Ovary (tissue), 10 donors: ENCODE results near the gene DLK2. TPM values are rescaled to one million over a fixed set of nuclear protein-coding genes. Genes with fewer than 3 reads are reported as not detected.
A peak's percentile ranks its signal among the peaks of the same experiment; 100 is the strongest.

ENCODE experiments used
- DNase-seq, 5 donors: peaks; one replicate each; pipeline ENCODE4 v3.0.0-alpha.2; 2019 to 2020
- H3K27ac ChIP-seq, 2 donors: fragments of 200-600 bp; one replicate each; pipeline versions ENCODE4 v1.5.1 to v1.8.0; 2019 to 2022
- H3K27me3 ChIP-seq: fragments of 200-600 bp; one replicate; pipeline ENCODE4 v1.8.0; 2022
- H3K36me3 ChIP-seq: fragments of 200-600 bp; sonication (generic); one replicate; pipeline ENCODE4 v1.5.1; 2019
- H3K4me1 ChIP-seq: one replicate; pipeline ENCODE4 v1.8.1; 2013; ENCODE audit warnings: mild to moderate bottlenecking, moderate library complexity; ENCODE audit not compliant: insufficient read depth
- H3K4me3 ChIP-seq: fragments of 200-600 bp; sonication (generic); one replicate; pipeline ENCODE4 v1.5.1; 2017
- H3K9me3 ChIP-seq, 2 donors: fragments of 200-600 bp in 1 of 2; sonication (generic) in 1 of 2; one replicate each; pipeline versions ENCODE4 v1.5.1 to v1.8.1; 2013 to 2019; ENCODE audit warnings: mild to moderate bottlenecking in 1 of 2, moderate library complexity in 1 of 2
- CTCF ChIP-seq, 3 donors: fragments of 450-650 bp in 2 of 3; fragments of 200-600 bp in 1 of 3; IDR thresholded peaks; one replicate each; pipeline versions ENCODE4 v1.5.1 to v1.8.0; 2016 to 2022; ENCODE audit warnings: antibody characterized with exemption in 3 of 3, mild to moderate bottlenecking in 1 of 3
- EP300 ChIP-seq: sonication (generic); formaldehyde crosslinking; IDR thresholded peaks from one replicate; pipeline ENCODE4 v1.6.1; 2017; ENCODE audit warnings: antibody characterized with exemption
- POLR2A ChIP-seq: fragments of 450-650 bp; IDR thresholded peaks from one replicate; pipeline ENCODE4 v1.6.1; 2017; ENCODE audit warnings: antibody characterized with exemption, mild to moderate bottlenecking, moderate library complexity
- WGBS, 3 donors: extraction: QIAGEN DNeasy Blood & Tissue Kit in 1 of 3; methylation state at CpG; one replicate each; pipeline versions ENCODE4 v1.1.5 to v1.1.7; 2013 to 2017; 5-methylcytosine and 5-hydroxymethylcytosine counted together
- intact Hi-C, 4 donors: fragments of 100-400 bp; cut with DNase I; formaldehyde crosslinking; loops; one replicate each; pipeline versions ENCODE4 v1.11.0 to v1.15.1; 2022 to 2023
- long read RNA-seq, 3 donors: library from polyadenylated mRNA in 2 of 3; unstranded in 2 of 3; transcript quantifications; one replicate each; pipeline ENCODE4 v2.0.0 and lab custom pipeline, GENCODE V29; 2021 to 2026
- polyA plus RNA-seq, 2 donors: library from polyadenylated mRNA; stranded (reverse); fragments of 200-250 nt in 1 of 2; fragments of 350-450 nt in 1 of 2; fragmentation: Illumina TruSeq in 1 of 2; extraction: RNeasy Lipid Tissue Mini Kit (QIAGEN cat#74804) in 1 of 2; gene quantifications; one replicate each; pipeline ENCODE4 v1.2.3, GENCODE V29; 2013 to 2014
- total RNA-seq, 7 donors: library from RNA; depleted of rRNA in 2 of 7; stranded (reverse); fragments of >200 nt in 2 of 7; fragmentation: NEBNext Ultra II Directional in 3 of 7; extraction: Animal tissue kit (Norgen Biotek cat#: 25700) in 3 of 7; gene quantifications; one replicate each; pipeline versions ENCODE4 v1.1.0 to v1.2.4, GENCODE V29; 2016 to 2023
- donor health status: DM: no; HTN: no; CAD: no; lungs with moderate emphysema.
- donor health status: DM: no; HTN: no; CAD: no.
- donor health status: Bipolar disorder and iron deficiency.
- donor health status: DM: yes; HTN: yes; CAD: no.
- donor health status: DM: no; HTN: no; CAD: no.
- donor health status: DM: yes; HTN: yes; CAD: no.

DLK2 gene, protein sequence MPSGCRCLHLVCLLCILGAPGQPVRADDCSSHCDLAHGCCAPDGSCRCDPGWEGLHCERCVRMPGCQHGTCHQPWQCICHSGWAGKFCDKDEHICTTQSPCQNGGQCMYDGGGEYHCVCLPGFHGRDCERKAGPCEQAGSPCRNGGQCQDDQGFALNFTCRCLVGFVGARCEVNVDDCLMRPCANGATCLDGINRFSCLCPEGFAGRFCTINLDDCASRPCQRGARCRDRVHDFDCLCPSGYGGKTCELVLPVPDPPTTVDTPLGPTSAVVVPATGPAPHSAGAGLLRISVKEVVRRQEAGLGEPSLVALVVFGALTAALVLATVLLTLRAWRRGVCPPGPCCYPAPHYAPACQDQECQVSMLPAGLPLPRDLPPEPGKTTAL
- 1 to 10 TPM in 4 of 7 donors, under 1 TPM in 3; 0.18 to 6.0 (median 1.0) TPM for total RNA-seq
- polyA plus RNA-seq = under 1 TPM; 0.33 to 0.92 TPM
- long read RNA-seq, donor 1, partial matches to known transcripts = 0 of 3 reads
- long read RNA-seq, donor 1, other reads (novel, unspliced or antisense) = 1 of 3 reads
- long read RNA-seq, donor 2, partial matches to known transcripts = 0 of 3 reads
- long read RNA-seq, donor 2, other reads (novel, unspliced or antisense) = 0 of 3 reads
- long read RNA-seq, donor 3, transcript DLK2-203 (6 exons, 1,590 nt) = major isoform, 14 of 20 reads
- long read RNA-seq, donor 3, partial matches to known transcripts = 3 of 20 reads
- long read RNA-seq, donor 3, other reads (novel, unspliced or antisense) = 2 of 20 reads

DNA sequence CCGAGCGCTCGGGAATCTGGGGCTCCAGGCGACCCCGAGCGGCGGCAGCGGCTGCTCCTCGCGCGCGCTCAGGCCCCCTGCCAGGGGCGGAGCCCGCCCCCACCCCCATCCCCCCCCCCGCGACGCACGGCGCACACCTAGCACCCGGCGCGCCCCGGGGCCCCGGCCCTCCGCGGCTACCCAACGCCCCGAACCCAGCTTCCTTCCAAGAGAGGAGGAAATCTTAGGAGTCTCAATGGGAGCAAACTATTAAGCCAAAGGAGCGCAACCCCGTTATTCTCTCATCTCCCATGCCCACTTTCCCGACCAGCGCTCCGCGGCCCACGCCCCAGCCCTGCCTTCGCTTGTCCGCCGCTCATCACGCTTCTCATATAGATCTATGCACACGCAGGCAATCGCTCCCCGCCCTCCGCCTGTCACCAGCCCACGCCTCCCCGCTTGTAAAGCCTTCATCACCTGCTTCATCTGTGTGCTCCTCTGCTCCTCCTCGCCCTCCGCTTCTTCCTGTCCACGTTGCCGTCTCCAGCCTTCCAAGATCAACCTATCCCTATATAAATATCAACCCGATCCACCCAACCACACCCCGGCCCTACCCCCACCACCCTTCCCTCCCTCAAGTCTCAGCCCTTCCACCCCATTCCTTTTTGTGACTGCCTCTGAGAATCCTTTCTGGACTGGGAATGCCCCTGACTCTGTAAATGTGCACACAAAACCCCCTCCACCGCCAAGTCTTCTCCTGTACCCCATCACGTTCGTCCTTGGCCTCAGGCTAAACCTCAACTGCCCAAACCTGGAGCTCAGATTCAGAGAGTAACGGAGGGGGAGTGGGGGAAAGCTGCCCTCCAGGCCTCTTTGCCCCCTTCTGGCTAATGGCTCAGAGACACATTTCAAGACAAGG, at the start of gene DLK2:
Gene DLK2 (minus strand): TSS at position 18 of the 898 bp plus-strand sequence. CDS start 723 bp downstream, outside the sequence.
- no peaks in the 10 kb centered on the region for H3K27me3 ChIP-seq
- no peak within 1 kb of the TSS for H3K27ac ChIP-seq
- intact Hi-C loops = loop anchor here in 2 of 4 donors (2.0 to 5.0 kb wide), 2 partner anchors 51 to 52 kb away; no protein-coding TSS in a partner anchor

GRCh38 chr6:43503443-43503842, 48.1 kb upstream of the DLK2 start:
- Histone ChIP-seq H3K4me1 (no peaks in the 10 kb centered on the region), H3K9me3 (no peaks in the 10 kb centered on the region), H3K27me3 (no peaks in the 10 kb centered on the region), H3K36me3 (no peaks in the 10 kb centered on the region), H3K4me3 (no peak overlapping the region), H3K27ac (no peak overlapping the region)
- intact Hi-C loops = loop anchor here in 1 of 4 donors (10.0 kb wide), 2 partner anchors 239 to 279 kb away; partner anchors contain the start of gene DNPH1
- no peak for DNase-seq
- TF ChIP-seq CTCF (IDR thresholded peaks at IDR 0.05) (no peak), EP300 (no peak), POLR2A (no peak)
- WGBS, 3 donors = 86 to 89% (median 88%) methylated on average over 8 of the region's 8 CpGs

More for the DNA sequence above, at the start of gene DLK2:
- Histone ChIP-seq H3K4me1 (peaks cover 1% of the 10 kb centered on the region), H3K9me3 (peaks cover 0 to 14% of the 10 kb centered on the region in 2 donors), H3K36me3 (no peaks in the 10 kb centered on the region), H3K4me3 (peak within 1 kb of the TSS; percentile 23)
- no peak for DNase-seq
- no peak for TF ChIP-seq EP300
- TF ChIP-seq CTCF (IDR thresholded peaks at IDR 0.05) = no peak
- no peak for TF ChIP-seq POLR2A
- 2 to 6% (median 3%) methylated on average over 29 to 55 of the region's 55 CpGs for WGBS, 3 donors

DNA sequence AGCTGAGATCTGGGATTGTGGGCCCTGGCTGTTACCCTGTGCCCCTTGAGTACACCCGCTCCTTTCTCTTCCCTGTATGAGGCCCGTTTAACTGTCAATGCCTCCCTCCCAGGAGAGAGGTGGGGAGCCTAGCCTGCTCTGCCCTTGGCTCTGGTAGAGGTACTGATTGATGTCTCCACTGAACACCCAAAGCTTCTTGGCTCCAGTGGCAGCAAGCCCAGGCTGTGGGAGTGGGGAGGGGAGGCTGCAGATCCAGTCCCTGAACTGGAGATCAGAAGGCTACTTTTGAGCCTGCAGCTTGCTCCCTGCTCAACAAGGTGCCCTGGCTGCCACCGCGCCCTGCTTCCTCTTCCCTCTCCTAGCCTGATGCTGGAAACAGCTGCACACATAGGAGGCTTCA, 47.3 kb upstream of the DLK2 start:
- WGBS, 3 donors = 86 to 88% (median 88%) methylated on average over 4 of the region's 4 CpGs

More for the DNA sequence above, 47.3 kb upstream of the DLK2 start:
- no peaks in the 10 kb centered on the region for H3K36me3 ChIP-seq
- no peak overlapping the region for H3K27ac ChIP-seq
- no peak for DNase-seq
- intact Hi-C loops = loop anchor here in 1 of 4 donors (10.0 kb wide), 2 partner anchors 238 to 278 kb away; partner anchors contain the start of gene DNPH1
- no peaks in the 10 kb centered on the region for H3K27me3 ChIP-seq
- no peaks in the 10 kb centered on the region for H3K9me3 ChIP-seq
- TF ChIP-seq POLR2A = no peak
- TF ChIP-seq EP300 = no peak
- TF ChIP-seq CTCF (IDR thresholded peaks at IDR 0.05) = no peak
- H3K4me3 ChIP-seq = no peak overlapping the region
- H3K4me1 ChIP-seq = no peaks in the 10 kb centered on the region
